HUDEP-2 (cell line): ENCODE results near the gene RRAGC.
"Not testable (repeated sequence)": the region's sequence is repeated elsewhere in the genome, so short reads cannot be mapped to it uniquely, and the experiment has no call there.

ENCODE experiments used
- DNase-seq, 76 experiments: peaks; one replicate each; lab custom pipeline; 2025; ENCODE audit not compliant: unreplicated experiment in 76 of 76; lab: John Stamatoyannopoulos, UW

Gene RRAGC

GRCh38 chr1:38858833-38859560 lies 575 bp downstream of the RRAGC start:
- peak in 34 of 76 experiments; percentile 2 to 52 (median 25) for DNase-seq

- no peak for DNase-seq
Measured at GRCh38 chr1:38852780-38853179, 6.8 kb downstream of the RRAGC start.

GRCh38 chr1:38848071-38848470 lies 11.5 kb downstream of the RRAGC start:
- no peak for DNase-seq

GRCh38 chr1:38846210-38846609 lies 13.4 kb downstream of the RRAGC start:
- DNase-seq, result no peak

GRCh38 chr1:38845088-38845487 lies 14.5 kb downstream of the RRAGC start:
- not testable (repeated sequence) for DNase-seq

GRCh38 chr1:38840281-38840680 lies 19.3 kb downstream of the RRAGC start:
- no peak for DNase-seq

- no peak for DNase-seq
Measured at GRCh38 chr1:38839363-38839762, 20.2 kb downstream of the RRAGC start.

GRCh38 chr1:38836316-38836715 lies 23.3 kb downstream of the RRAGC start:
- not testable (repeated sequence) for DNase-seq

GRCh38 chr1:38834937-38835827 lies 24.4 kb downstream of the RRAGC start:
- peak in 50 of 76 experiments; percentile 8 to 84 (median 63) for DNase-seq

GRCh38 chr1:38834221-38834782 lies 25.3 kb downstream of the RRAGC start:
- DNase-seq, result no peak

- DNase-seq, result no peak
Measured at GRCh38 chr1:38833146-38833545, 26.4 kb downstream of the RRAGC start.

- no peak for DNase-seq
Measured at GRCh38 chr1:38832370-38832734, 27.2 kb downstream of the RRAGC start.

- peak in 17 of 76 experiments; percentile 7 to 73 (median 29) for DNase-seq
Measured at GRCh38 chr1:38831731-38832369, 27.7 kb downstream of the RRAGC start.

- DNase-seq, result no peak
Measured at GRCh38 chr1:38829368-38829767, 30.2 kb downstream of the RRAGC start.

GRCh38 chr1:38827318-38827717 lies 32.3 kb downstream of the RRAGC start:
- no peak for DNase-seq

- DNase-seq, result no peak
Measured at GRCh38 chr1:38826886-38827285, 32.7 kb downstream of the RRAGC start.

GRCh38 chr1:38826262-38826661 lies 33.3 kb downstream of the RRAGC start:
- DNase-seq, result no peak

GRCh38 chr1:38820860-38821259 lies 38.7 kb downstream of the RRAGC start:
- no peak for DNase-seq

- DNase-seq, result no peak
Measured at GRCh38 chr1:38819516-38819915, 40.1 kb downstream of the RRAGC start.

- DNase-seq, result no peak
Measured at GRCh38 chr1:38819040-38819439, 40.5 kb downstream of the RRAGC start.
